ENCODE measurements around the gene DYSF.

DYSF gene

DNA sequence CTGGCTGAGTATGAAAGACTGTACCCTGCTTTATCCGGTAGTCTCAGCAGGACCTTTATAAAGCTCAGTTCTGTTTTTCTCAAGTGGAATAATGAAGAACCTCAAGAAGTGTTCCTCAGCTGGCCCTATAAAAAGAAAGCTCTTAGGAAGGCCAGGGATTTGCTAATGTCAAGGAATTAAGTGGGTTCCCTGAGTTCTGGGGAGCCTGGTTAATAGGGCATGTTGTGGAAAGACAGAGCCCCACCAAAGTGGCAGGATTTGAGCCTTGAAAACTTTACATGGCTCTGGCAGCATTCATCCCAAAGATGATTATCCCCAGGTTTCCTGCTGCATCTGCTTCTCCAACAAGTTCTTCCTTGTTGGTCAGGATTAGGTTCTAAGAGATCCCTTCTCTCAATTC lies 6.9 kb upstream of the DYSF start:
- DNase-seq (ENCODE audit: insufficient read length) (no peak), FAIRE-seq (no peak)
- no peak for TF ChIP-seq POLR2AphosphoS5 (IDR thresholded peaks at IDR 0.05; ENCODE audit: low read depth, low read length)
- TF ChIP-seq POLR2A (IDR thresholded peaks at IDR 0.05; ENCODE audit: low read depth, low read length), result no peak

DNA sequence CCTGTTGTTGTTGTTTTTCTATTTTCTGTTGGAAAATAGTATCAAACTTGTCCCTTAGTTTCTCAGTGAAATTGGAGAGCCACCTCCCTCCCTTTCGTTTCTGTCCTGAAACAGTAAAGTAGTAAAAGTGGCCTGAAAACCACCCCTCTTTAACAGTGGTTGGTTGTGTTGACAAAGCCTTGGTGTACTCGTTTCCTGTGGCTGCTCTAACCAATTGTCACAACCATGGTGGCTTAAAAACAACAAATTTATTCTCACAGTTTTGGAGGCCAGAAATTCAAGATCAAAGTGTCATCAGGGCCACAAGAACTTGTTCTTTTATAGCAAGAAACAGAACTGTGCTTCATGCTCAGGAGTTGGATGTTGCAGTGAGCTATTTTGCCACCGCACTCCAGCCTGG lies 4.0 kb upstream of the DYSF start:
- DNase-seq (ENCODE audit: insufficient read length) (no peak), FAIRE-seq (no peak)
- TF ChIP-seq POLR2AphosphoS5 (IDR thresholded peaks at IDR 0.05; ENCODE audit: low read depth, low read length) (no peak), TAF1 (IDR thresholded peaks at IDR 0.05; ENCODE audit: borderline replicate concordance, low read depth, low read length) (no peak), POLR2A (IDR thresholded peaks at IDR 0.05; ENCODE audit: low read depth, low read length) (no peak)

DNA sequence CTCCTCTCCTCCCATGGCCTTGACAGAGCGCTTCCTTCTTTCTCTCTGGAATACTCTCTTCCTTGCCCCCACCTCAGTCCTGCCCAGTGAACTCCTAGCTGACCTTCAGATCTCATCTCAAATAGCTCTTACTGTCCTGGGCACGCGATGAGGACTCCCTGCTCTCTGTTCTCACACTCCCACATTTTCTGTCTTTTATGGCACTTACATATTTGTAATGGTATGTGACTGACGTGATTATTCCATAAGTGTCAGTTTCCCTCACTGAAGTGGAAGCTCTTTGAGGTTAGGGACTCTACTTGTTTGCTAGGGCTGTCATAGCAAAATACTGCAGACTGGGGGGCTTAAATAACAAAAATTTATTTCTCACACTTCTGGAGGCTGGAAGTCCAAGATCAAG lies 1.7 kb upstream of the DYSF start:
- DNase-seq (ENCODE audit: insufficient read length), result no peak
- TF ChIP-seq POLR2AphosphoS5 (IDR thresholded peaks at IDR 0.05; ENCODE audit: low read depth, low read length) (no peak), POLR2A (IDR thresholded peaks at IDR 0.05; ENCODE audit: low read depth, low read length) (no peak), TAF1 (IDR thresholded peaks at IDR 0.05; ENCODE audit: borderline replicate concordance, low read depth, low read length) (no peak)
- no peak for FAIRE-seq

DNA sequence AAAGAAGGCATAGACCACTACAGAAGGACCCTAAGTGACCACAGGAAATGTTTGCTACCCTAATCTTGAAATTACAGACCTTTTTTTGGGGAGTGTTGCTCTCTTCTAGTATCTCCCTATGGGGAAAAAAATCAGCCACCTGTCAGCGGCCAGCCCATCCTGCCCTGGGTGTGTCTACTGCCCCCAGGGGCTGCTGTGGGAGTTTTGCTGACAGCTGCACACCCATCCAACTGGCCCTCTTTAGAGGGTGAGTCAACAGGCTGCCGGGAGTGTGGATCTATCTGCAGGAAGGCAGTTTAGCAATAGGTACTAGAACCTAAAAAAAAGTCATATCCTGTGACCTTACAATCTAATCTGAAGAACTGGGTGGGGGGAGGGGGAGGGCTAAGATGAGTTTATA lies 796 bp upstream of the DYSF start:
- no peak for TF ChIP-seq POLR2A (IDR thresholded peaks at IDR 0.05; ENCODE audit: low read depth, low read length)
- TF ChIP-seq TAF1 (IDR thresholded peaks at IDR 0.05; ENCODE audit: borderline replicate concordance, low read depth, low read length), result no peak
- TF ChIP-seq POLR2AphosphoS5 (IDR thresholded peaks at IDR 0.05; ENCODE audit: low read depth, low read length), result no peak
- DNase-seq (ENCODE audit: insufficient read length) (no peak), FAIRE-seq (no peak)

DNA sequence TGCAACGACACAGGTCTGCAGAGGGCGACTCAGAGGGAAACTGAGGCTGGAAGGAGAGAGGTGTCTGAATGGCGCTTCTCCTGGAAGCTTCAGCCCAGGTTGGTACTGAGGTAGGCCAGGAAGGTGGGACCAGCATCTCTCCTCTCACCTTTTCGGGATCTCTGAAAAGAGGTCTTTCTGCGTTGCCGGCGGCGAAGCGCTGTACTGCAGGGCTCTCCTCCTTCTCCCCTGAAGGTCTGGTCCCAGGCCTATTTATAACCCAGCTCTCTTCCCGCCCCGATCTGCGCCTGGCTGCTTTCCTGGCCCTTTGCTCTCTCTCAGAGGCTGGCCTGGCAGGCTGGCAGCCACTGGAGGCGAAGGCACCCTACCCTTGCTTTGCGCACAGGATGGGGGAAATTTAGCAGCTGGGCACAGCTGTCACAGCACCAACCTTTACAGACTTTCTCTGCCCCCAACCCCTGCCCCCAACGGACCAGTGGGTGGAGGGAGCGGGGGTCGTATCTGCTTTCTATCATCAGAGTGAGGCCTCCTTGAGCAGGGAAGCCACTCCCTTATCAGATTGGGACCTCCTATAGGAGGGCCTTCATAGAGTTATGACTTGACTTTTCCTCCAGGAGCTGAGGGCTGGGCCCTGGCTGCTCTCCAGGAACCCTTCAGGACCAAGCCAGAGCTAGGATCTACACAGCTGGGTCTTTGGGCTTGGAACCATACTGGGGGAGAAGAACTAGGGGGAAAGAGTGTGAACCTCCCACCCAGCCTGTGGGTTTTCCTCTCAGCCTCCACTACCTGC lies 1.1 kb downstream of the DYSF start:
- no peak for TF ChIP-seq TAF1 (IDR thresholded peaks at IDR 0.05; ENCODE audit: borderline replicate concordance, low read depth, low read length)
- no peak for TF ChIP-seq POLR2AphosphoS5 (IDR thresholded peaks at IDR 0.05; ENCODE audit: low read depth, low read length)
- no peak for TF ChIP-seq POLR2A (IDR thresholded peaks at IDR 0.05; ENCODE audit: low read depth, low read length)
- DNase-seq (ENCODE audit: insufficient read length), result no peak
- FAIRE-seq, result no peak

DNA sequence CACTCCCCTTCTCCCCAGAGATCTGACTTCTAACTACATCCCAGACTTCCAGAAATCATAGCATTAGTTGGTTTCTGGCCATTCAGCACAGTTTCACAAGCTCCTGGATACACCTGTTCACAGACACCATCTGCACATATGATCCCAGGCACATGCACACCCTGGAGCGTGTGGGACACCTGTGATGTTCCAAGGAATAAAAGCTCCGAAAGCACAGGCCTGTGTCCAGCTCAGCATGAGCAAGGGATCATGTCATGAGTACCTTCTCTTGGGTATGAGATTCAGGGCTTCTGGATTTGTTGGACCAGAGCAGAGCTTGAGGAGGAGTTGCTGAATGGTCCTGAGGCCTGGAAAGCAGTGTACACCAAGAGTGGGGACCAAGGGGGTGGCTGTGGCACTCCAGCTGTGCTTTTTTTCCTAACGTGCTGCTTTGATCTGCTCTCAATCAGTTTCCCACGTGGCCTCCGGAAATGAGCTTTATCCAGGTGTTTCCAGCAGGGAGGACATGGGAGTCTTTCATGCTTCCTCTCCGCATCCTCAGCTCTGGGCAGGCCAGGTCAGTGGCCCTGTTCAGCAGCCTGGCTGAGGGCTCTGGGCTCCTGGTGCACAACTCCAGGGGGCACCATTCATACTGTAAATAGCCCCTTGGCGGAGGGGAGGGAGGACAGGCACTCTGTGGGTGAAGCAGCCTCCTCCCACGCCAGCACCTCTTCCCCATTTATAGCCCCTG lies 1.8 kb downstream of the DYSF start:
- TF ChIP-seq POLR2A (IDR thresholded peaks at IDR 0.05; ENCODE audit: low read depth, low read length), result no peak
- TF ChIP-seq POLR2AphosphoS5 (IDR thresholded peaks at IDR 0.05; ENCODE audit: low read depth, low read length), result no peak
- no peak for TF ChIP-seq TAF1 (IDR thresholded peaks at IDR 0.05; ENCODE audit: borderline replicate concordance, low read depth, low read length)
- FAIRE-seq, result no peak

DNA sequence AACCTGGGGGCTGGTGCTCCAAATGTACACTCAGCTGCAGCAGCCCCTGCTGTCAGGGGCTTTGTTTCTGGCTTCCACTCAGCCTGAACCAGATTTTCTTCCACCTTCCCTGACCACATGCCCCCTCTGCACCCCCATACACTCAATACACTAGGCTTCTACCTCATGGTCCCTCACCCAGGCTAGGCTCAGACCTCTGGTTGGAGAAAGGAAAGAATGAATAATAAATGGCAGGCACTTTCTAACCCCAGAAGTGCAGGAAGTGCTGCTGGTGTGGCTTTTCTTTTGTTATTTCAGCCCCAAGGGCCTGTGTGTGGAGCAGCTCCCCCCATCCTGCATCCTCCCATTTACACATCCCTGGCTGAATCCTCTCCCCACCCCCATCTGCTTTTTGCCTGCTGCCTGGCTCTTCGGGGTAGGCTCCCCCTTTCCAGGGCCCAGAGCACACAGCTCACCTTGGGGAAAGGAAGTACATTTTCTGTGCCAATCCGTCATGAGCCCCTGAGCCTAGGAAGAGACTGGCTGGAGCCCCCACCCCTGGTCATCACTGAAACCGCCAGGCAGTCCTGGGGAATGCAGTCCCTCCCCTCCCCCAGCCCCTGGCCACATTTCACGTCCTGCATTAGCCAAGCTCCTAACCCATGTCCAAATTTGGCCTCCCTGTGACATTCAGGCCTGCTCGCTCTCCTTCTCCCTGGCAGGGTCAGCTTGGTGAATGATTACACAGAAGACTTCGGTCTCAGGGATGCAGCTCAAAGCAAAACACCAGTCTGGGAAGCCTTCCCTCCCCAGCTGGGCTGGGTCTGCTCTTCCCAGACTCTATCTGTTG lies 2.6 kb downstream of the DYSF start:
- DNase-seq (ENCODE audit: insufficient read length) (no peak), FAIRE-seq (no peak)
- TF ChIP-seq POLR2AphosphoS5 (IDR thresholded peaks at IDR 0.05; ENCODE audit: low read depth, low read length) (no peak), POLR2A (IDR thresholded peaks at IDR 0.05; ENCODE audit: low read depth, low read length) (no peak), TAF1 (IDR thresholded peaks at IDR 0.05; ENCODE audit: borderline replicate concordance, low read depth, low read length) (no peak)

More for the DNA sequence above, 1.8 kb downstream of the DYSF start:
- no peak for DNase-seq (ENCODE audit: insufficient read length)

DNA sequence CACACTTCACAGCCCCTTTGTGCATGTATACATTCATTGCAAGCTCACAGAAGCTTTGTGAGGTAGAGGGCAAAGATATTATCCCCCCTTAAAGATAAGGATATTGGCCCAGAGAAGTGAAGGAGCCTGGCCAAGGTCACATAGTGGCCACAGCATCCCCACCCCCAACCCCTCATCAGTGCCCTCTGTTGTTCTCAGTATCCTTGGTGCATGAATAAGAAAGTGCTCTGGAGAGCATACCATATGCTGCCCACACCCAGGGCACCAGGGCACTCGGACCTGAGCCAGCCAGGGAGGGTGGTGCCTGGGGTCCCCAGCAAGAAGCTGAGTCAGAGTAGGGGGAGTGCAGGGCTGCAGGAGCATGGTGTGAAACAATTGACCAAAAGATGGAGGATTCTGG lies 3.3 kb downstream of the DYSF start:
- no peak for TF ChIP-seq POLR2AphosphoS5 (IDR thresholded peaks at IDR 0.05; ENCODE audit: low read depth, low read length)
- TF ChIP-seq TAF1 (IDR thresholded peaks at IDR 0.05; ENCODE audit: borderline replicate concordance, low read depth, low read length), result no peak
- TF ChIP-seq POLR2A (IDR thresholded peaks at IDR 0.05; ENCODE audit: low read depth, low read length), result no peak
- DNase-seq (ENCODE audit: insufficient read length) (no peak), FAIRE-seq (no peak)

DNA sequence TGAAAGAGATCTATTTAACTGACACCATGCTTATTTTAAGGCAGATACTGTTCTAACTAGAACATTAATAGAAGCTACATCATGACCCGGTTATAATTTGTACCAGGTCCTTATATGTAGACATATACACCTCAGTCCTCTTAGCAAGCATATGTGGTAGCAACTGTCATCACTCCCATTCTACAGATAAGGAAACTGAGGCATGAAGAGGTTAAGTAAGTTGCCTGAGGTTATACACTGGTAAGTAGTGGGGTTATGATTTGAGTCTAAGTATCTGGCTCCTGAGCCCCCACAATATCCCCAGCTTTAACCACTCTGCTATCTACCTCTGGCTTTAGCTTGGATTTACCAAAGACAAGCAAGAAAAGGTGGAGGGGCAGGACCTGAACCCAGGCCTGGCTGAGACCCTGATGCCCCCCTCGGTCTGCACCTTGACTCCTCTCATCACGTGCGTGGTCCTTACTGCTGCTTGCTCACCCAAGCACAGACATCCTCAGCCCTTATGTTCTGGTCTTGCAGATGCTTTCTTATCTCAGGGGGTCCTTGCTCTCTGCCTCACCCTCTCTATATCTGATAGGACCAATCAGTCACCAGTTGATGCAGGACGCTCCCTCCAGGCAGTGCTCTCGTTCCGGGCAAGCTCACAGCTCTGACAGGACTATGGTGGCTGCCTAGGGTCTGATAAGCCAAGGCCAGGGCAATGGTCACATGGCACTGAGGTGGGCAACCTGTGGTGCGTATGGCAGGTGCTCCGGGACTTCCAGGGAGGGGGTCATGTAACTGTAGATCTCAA lies 4.0 kb downstream of the DYSF start:
- no peak for TF ChIP-seq POLR2AphosphoS5 (IDR thresholded peaks at IDR 0.05; ENCODE audit: low read depth, low read length)
- no peak for TF ChIP-seq POLR2A (IDR thresholded peaks at IDR 0.05; ENCODE audit: low read depth, low read length)
- DNase-seq (ENCODE audit: insufficient read length) (no peak), FAIRE-seq (no peak)

DNA sequence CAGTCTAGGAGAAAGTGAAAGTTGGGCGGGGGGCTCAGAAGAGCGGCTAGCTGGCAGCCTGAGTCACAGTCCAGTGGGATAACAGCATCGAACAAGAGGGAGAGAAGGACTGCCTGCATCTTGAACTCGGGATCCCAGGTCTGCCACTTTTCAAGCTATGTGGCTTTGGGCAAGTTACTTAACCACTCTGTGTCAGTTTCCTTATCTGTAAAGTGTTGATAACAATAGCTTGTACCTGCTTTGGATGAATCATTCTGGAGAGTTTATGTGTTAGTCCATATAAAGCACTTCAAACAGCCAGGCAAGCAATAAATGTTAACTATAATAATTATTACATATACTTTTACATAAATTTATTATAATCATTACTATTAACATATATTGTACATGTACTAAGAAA lies 4.6 kb downstream of the DYSF start:
- TF ChIP-seq TAF1 (IDR thresholded peaks at IDR 0.05; ENCODE audit: borderline replicate concordance, low read depth, low read length) (no peak), POLR2A (IDR thresholded peaks at IDR 0.05; ENCODE audit: low read depth, low read length) (no peak), POLR2AphosphoS5 (IDR thresholded peaks at IDR 0.05; ENCODE audit: low read depth, low read length) (no peak)
- FAIRE-seq (no peak), DNase-seq (ENCODE audit: insufficient read length) (no peak)
